ENCODE measurements around the gene ZC3H12D.

The ZC3H12D gene

DNA sequence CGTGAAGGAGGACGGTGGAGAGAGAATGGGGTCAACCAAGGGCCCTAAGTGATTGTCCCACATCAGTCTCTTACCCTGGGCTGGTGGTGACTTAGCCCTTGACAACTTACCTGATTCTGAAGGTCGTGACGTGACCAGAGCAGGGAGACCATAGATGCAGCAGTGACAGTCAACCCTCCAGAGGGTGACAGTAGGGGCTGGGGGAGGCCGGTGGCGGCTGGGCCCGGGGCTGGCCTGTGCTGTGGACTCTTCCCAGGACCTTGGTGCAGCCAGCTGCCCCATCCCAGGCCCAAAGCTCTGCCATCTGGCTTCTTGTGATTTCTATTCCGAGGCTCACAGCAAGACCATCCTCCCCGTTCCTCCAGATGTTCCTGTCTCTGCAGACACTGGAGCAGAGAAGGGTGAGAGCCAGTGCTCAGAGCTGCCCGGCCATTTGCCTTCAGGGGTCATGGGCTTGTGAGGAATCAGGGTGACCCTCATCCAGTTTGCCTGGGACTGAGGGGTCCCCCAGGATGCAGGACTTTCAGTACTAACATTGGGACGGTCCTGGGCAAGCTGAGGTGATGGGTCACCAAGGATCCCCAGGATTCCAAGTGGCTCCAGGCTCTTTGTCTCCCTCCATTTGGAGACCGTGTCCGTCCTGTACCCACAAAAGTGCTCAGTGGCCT, 48.8 kb downstream of the ZC3H12D start:
- TF ChIP-seq SNAI2 (CRISPR knock-in tag; IDR thresholded peaks at IDR 0.05) = no peak
- TF ChIP-seq, protein P1, sequence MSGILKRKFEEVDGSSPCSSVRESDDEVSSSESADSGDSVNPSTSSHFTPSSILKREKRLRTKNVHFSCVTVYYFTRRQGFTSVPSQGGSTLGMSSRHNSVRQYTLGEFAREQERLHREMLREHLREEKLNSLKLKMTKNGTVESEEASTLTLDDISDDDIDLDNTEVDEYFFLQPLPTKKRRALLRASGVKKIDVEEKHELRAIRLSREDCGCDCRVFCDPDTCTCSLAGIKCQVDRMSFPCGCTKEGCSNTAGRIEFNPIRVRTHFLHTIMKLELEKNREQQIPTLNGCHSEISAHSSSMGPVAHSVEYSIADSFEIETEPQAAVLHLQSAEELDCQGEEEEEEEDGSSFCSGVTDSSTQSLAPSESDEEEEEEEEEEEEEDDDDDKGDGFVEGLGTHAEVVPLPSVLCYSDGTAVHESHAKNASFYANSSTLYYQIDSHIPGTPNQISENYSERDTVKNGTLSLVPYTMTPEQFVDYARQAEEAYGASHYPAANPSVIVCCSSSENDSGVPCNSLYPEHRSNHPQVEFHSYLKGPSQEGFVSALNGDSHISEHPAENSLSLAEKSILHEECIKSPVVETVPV (CRISPR knock-in tag; IDR thresholded peaks at IDR 0.05) = no peak
- ATAC-seq = no peak

GRCh38 chr6:149433881-149434280, 50.9 kb downstream of the ZC3H12D start:
- TF ChIP-seq, protein P1 (CRISPR knock-in tag; IDR thresholded peaks at IDR 0.05) = no peak
- ATAC-seq = no peak

DNA sequence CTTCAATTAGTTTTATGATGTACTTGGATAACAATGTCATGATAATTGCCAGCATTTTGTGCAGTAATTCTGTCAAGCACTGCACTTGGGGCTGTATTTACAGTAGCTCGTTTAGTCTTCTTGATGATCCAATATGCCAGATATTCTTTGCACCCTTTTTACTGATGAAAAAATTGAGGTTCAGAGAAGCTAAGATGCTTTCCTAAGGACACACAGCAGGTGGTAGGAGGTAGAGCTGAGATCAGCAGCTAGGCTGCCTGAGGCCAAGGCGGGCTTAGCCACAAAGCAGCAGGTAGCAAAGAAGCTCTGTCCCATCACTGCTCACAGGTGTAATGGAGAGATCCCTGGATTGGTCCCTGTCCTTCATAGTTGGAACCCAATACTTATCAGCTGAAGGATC, 51.4 kb downstream of the ZC3H12D start:
- TF ChIP-seq OSR1 (CRISPR knock-in tag; IDR thresholded peaks at IDR 0.05) (no peak), ZNF8 (CRISPR knock-in tag; IDR thresholded peaks at IDR 0.05) (no peak), ESRRG (CRISPR knock-in tag; IDR thresholded peaks at IDR 0.05) (no peak), GLIS3 (CRISPR knock-in tag; IDR thresholded peaks at IDR 0.05) (no peak), ZNF565 (CRISPR knock-in tag; conservative IDR thresholded peaks at IDR 0.05; ENCODE audit: low read depth) (no peak), BACH2 (CRISPR knock-in tag; IDR thresholded peaks at IDR 0.05; ENCODE audit: borderline replicate concordance) (no peak), PPARA (CRISPR knock-in tag; IDR thresholded peaks at IDR 0.05; ENCODE audit: borderline replicate concordance) (no peak), ZNF70 (CRISPR knock-in tag; IDR thresholded peaks at IDR 0.05) (no peak), ZC3H10 (CRISPR knock-in tag; IDR thresholded peaks at IDR 0.05) (no peak), TSHZ2 (CRISPR knock-in tag; IDR thresholded peaks at IDR 0.05) (no peak), TOX (CRISPR knock-in tag; IDR thresholded peaks at IDR 0.05; ENCODE audit: borderline replicate concordance) (no peak), SNAI2 (CRISPR knock-in tag; IDR thresholded peaks at IDR 0.05) (no peak), PATZ1 (CRISPR knock-in tag; IDR thresholded peaks at IDR 0.05; ENCODE audit: borderline replicate concordance) (no peak), ZFP30 (CRISPR knock-in tag; IDR thresholded peaks at IDR 0.05) (no peak), ARNTL (CRISPR knock-in tag; IDR thresholded peaks at IDR 0.05; ENCODE audit: borderline replicate concordance, low read depth) (no peak)
- TF ChIP-seq, protein P2, sequence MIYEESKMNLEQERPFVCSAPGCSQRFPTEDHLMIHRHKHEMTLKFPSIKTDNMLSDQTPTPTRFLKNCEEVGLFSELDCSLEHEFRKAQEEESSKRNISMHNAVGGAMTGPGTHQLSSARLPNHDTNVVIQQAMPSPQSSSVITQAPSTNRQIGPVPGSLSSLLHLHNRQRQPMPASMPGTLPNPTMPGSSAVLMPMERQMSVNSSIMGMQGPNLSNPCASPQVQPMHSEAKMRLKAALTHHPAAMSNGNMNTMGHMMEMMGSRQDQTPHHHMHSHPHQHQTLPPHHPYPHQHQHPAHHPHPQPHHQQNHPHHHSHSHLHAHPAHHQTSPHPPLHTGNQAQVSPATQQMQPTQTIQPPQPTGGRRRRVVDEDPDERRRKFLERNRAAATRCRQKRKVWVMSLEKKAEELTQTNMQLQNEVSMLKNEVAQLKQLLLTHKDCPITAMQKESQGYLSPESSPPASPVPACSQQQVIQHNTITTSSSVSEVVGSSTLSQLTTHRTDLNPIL (CRISPR knock-in tag; IDR thresholded peaks at IDR 0.05; ENCODE audit: low read depth) = no peak
- ATAC-seq = no peak

GRCh38 chr6:149431905-149432775, 52.7 kb downstream of the ZC3H12D start:
- peak; percentile 99 for ATAC-seq
- no peak for TF ChIP-seq TSHZ2 (CRISPR knock-in tag; IDR thresholded peaks at IDR 0.05)

Data from SK-N-SH treated with all-trans-retinoic acid at 6 μM for 48 hours (cell line).